ENCODE measurements around the gene MYBPC1.
"Not testable (repeated sequence)": the region's sequence is repeated elsewhere in the genome, so short reads cannot be mapped to it uniquely, and the experiment has no call there.

The MYBPC1 gene

DNA sequence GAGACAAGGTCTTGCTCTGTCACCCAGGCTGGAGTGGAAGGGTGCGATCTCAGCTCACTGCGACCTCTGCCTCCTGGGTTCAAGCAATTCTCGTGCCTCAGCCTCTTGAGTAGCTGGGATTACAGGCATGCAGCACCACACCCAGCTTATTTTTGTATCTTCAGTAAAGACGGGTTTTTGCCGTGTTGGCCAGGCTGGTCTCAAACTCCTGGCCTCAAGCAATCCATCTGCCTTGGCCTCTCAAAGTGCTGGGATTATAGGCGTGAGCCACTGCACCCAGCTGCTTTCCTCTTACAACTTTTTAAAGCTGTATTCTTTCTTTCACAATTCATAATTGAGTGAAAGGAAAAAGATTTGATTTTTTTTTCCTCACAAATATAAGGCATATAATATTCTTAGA lies 86.9 kb downstream of the MYBPC1 start:
- H3K4me3 ChIP-seq (ENCODE audit: low read depth, low read length); H3K27ac ChIP-seq (ENCODE audit: extremely low read depth, low read depth, low read length); H3K36me3 ChIP-seq (ENCODE audit: control insufficient read depth in 2 of 2, insufficient read depth in 1 of 2, low read length in 2 of 2); H3K4me1 ChIP-seq (ENCODE audit: control insufficient read depth, insufficient read depth, low read length); POLR2A ChIA-PET; H3K9me3 ChIP-seq (ENCODE audit: control insufficient read depth, insufficient read depth, low read depth, low read length): not testable (repeated sequence)
- CTCF ChIA-PET, result interaction anchor here (0.5 to 1.5 kb wide), 5 partner anchors 8 to 145 kb away, joined by 3 read pairs; partner anchors contain the start of gene CHPT1

DNA sequence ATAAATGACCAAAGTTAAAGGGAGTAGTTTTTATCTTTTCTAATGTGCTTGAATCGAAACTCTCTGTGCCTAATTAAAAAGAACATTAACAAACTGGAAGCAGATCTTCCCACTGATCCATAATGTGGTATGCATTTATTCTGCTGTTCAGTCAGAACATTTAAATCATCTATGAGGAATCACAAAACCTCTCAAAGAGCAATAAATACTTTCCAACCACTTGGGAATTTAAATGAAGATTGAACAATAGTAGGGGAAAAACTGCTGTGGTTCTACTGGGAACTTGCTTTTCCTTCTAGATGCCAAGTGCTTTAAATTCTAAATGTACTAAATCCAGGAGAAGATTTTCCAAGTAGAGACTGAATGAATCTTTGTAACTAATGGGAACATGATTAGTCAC lies 90.3 kb downstream of the MYBPC1 start:
- Histone ChIP-seq H3K4me3 (ENCODE audit: low read depth, low read length) (no peak overlapping the region), H3K27ac (ENCODE audit: extremely low read depth, low read depth, low read length) (no peak overlapping the region), H3K9me3 (ENCODE audit: control insufficient read depth, insufficient read depth, low read depth, low read length) (no peaks in the 10 kb centered on the region), H3K36me3 (ENCODE audit: control insufficient read depth in 2 of 2, insufficient read depth in 1 of 2, low read length in 2 of 2) (no peaks in the 10 kb centered on the region), H3K4me1 (ENCODE audit: control insufficient read depth, insufficient read depth, low read length) (no peaks in the 10 kb centered on the region)
- TF ChIP-seq ZFHX2 (tag by site-specific recombination; conservative IDR thresholded peaks at IDR 0.05) (no peak), ZNF324 (tag by site-specific recombination; IDR thresholded peaks at IDR 0.05) (no peak), SCRT2 (tag by site-specific recombination; IDR thresholded peaks at IDR 0.05) (no peak), ZNF24 (tag by site-specific recombination; IDR thresholded peaks at IDR 0.05) (no peak), ZNF530 (tag by site-specific recombination; IDR thresholded peaks at IDR 0.05; ENCODE audit: low read depth) (no peak), ZNF658 (tag by site-specific recombination; IDR thresholded peaks at IDR 0.05) (no peak), ZSCAN23 (tag by site-specific recombination; IDR thresholded peaks at IDR 0.05) (no peak), ZNF335 (tag by site-specific recombination; conservative IDR thresholded peaks at IDR 0.05) (no peak), ZNF174 (tag by site-specific recombination; IDR thresholded peaks at IDR 0.05) (no peak), ZNF391 (tag by site-specific recombination; IDR thresholded peaks at IDR 0.05; ENCODE audit: borderline replicate concordance, low read depth) (no peak), ZBTB20 (tag by site-specific recombination; IDR thresholded peaks at IDR 0.05) (no peak)
- TF ChIP-seq, protein P1, sequence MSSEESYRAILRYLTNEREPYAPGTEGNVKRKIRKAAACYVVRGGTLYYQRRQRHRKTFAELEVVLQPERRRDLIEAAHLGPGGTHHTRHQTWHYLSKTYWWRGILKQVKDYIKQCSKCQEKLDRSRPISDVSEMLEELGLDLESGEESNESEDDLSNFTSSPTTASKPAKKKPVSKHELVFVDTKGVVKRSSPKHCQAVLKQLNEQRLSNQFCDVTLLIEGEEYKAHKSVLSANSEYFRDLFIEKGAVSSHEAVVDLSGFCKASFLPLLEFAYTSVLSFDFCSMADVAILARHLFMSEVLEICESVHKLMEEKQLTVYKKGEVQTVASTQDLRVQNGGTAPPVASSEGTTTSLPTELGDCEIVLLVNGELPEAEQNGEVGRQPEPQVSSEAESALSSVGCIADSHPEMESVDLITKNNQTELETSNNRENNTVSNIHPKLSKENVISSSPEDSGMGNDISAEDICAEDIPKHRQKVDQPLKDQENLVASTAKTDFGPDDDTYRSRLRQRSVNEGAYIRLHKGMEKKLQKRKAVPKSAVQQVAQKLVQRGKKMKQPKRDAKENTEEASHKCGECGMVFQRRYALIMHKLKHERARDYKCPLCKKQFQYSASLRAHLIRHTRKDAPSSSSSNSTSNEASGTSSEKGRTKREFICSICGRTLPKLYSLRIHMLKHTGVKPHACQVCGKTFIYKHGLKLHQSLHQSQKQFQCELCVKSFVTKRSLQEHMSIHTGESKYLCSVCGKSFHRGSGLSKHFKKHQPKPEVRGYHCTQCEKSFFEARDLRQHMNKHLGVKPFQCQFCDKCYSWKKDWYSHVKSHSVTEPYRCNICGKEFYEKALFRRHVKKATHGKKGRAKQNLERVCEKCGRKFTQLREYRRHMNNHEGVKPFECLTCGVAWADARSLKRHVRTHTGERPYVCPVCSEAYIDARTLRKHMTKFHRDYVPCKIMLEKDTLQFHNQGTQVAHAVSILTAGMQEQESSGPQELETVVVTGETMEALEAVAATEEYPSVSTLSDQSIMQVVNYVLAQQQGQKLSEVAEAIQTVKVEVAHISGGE (tag by site-specific recombination; conservative IDR thresholded peaks at IDR 0.05; ENCODE audit: low read depth), result no peak
- TF ChIP-seq, protein P2, sequence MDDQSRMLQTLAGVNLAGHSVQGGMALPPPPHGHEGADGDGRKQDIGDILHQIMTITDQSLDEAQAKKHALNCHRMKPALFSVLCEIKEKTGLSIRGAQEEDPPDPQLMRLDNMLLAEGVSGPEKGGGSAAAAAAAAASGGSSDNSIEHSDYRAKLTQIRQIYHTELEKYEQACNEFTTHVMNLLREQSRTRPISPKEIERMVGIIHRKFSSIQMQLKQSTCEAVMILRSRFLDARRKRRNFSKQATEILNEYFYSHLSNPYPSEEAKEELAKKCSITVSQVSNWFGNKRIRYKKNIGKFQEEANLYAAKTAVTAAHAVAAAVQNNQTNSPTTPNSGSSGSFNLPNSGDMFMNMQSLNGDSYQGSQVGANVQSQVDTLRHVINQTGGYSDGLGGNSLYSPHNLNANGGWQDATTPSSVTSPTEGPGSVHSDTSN (CRISPR knock-in tag; IDR thresholded peaks at IDR 0.05), result no peak
- TF ChIP-seq, protein P3, sequence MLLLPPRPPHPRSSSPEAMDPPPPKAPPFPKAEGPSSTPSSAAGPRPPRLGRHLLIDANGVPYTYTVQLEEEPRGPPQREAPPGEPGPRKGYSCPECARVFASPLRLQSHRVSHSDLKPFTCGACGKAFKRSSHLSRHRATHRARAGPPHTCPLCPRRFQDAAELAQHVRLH (tag by site-specific recombination; IDR thresholded peaks at IDR 0.05), result no peak
- TF ChIP-seq, protein P4, sequence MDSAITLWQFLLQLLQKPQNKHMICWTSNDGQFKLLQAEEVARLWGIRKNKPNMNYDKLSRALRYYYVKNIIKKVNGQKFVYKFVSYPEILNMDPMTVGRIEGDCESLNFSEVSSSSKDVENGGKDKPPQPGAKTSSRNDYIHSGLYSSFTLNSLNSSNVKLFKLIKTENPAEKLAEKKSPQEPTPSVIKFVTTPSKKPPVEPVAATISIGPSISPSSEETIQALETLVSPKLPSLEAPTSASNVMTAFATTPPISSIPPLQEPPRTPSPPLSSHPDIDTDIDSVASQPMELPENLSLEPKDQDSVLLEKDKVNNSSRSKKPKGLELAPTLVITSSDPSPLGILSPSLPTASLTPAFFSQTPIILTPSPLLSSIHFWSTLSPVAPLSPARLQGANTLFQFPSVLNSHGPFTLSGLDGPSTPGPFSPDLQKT (IDR thresholded peaks at IDR 0.05; ENCODE audit: borderline replicate concordance, low read depth, low read length), result no peak
- TF ChIP-seq, protein P5, sequence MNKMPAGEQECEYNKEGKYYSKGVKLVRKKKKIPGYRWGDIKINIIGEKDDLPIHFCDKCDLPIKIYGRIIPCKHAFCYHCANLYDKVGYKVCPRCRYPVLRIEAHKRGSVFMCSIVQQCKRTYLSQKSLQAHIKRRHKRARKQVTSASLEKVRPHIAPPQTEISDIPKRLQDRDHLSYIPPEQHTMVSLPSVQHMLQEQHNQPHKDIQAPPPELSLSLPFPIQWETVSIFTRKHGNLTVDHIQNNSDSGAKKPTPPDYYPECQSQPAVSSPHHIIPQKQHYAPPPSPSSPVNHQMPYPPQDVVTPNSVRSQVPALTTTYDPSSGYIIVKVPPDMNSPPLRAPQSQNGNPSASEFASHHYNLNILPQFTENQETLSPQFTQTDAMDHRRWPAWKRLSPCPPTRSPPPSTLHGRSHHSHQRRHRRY (tag by site-specific recombination; IDR thresholded peaks at IDR 0.05), result no peak
- TF ChIP-seq, protein P6, sequence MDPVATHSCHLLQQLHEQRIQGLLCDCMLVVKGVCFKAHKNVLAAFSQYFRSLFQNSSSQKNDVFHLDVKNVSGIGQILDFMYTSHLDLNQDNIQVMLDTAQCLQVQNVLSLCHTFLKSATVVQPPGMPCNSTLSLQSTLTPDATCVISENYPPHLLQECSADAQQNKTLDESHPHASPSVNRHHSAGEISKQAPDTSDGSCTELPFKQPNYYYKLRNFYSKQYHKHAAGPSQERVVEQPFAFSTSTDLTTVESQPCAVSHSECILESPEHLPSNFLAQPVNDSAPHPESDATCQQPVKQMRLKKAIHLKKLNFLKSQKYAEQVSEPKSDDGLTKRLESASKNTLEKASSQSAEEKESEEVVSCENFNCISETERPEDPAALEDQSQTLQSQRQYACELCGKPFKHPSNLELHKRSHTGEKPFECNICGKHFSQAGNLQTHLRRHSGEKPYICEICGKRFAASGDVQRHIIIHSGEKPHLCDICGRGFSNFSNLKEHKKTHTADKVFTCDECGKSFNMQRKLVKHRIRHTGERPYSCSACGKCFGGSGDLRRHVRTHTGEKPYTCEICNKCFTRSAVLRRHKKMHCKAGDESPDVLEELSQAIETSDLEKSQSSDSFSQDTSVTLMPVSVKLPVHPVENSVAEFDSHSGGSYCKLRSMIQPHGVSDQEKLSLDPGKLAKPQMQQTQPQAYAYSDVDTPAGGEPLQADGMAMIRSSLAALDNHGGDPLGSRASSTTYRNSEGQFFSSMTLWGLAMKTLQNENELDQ (tag by site-specific recombination; IDR thresholded peaks at IDR 0.05; ENCODE audit: low read depth), result no peak
- TF ChIP-seq, protein P7, sequence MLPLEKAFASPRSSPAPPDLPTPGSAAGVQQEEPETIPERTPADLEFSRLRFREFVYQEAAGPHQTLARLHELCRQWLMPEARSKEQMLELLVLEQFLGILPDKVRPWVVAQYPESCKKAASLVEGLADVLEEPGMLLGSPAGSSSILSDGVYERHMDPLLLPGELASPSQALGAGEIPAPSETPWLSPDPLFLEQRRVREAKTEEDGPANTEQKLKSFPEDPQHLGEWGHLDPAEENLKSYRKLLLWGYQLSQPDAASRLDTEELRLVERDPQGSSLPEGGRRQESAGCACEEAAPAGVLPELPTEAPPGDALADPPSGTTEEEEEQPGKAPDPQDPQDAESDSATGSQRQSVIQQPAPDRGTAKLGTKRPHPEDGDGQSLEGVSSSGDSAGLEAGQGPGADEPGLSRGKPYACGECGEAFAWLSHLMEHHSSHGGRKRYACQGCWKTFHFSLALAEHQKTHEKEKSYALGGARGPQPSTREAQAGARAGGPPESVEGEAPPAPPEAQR (tag by site-specific recombination; IDR thresholded peaks at IDR 0.05), result no peak
- TF ChIP-seq, protein P8, sequence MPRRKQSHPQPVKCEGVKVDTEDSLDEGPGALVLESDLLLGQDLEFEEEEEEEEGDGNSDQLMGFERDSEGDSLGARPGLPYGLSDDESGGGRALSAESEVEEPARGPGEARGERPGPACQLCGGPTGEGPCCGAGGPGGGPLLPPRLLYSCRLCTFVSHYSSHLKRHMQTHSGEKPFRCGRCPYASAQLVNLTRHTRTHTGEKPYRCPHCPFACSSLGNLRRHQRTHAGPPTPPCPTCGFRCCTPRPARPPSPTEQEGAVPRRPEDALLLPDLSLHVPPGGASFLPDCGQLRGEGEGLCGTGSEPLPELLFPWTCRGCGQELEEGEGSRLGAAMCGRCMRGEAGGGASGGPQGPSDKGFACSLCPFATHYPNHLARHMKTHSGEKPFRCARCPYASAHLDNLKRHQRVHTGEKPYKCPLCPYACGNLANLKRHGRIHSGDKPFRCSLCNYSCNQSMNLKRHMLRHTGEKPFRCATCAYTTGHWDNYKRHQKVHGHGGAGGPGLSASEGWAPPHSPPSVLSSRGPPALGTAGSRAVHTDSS (tag by site-specific recombination; IDR thresholded peaks at IDR 0.05), result no peak
- ChIA-PET POLR2A (no interaction called here), CTCF (no interaction called here)

All from HEK293 (cell line).